Endothelial cell of umbilical vein (primary cell): ENCODE measurements around the gene DUSP8. TPM values are rescaled to one million over a fixed set of nuclear protein-coding genes. Genes with fewer than 3 reads are reported as not detected.

ENCODE experiments used
- BruUV-seq: library from RNA; stranded (reverse); fragments of 400-500 nt; replicated peaks from 2 replicates; lab custom pipeline; 2021; lab: Mats Ljungman, UMichigan
- CTCF ChIA-PET: fragments of 300-600, 350-600 bp; sonication (Branson Sonifier 250); formaldehyde crosslinking; loops from one replicate; lab custom pipeline; 2021; ENCODE audit warnings: antibody characterized with exemption, inconsistent platforms; lab: Charles Lee
- POLR2A ChIA-PET: fragments of 300-600, 350-600 bp; sonication (Branson Sonifier 250); formaldehyde crosslinking; loops from one replicate; lab custom pipeline; 2021; ENCODE audit warnings: antibody characterized with exemption, inconsistent platforms; lab: Charles Lee
- DNase-seq: peaks from one replicate; pipeline ENCODE4 v3.0.0-alpha.2; 2011; ENCODE audit warnings: low read depth, low spot score
- FAIRE-seq: peaks from 2 replicates; lab custom pipeline; 2011; peaks lifted over from hg19 to GRCh38; lab: Jason Lieb, UNC
- H2AFZ ChIP-seq: 2 replicates; pipeline ENCODE4 v1.6.0; 2012; ENCODE audit warnings: low read depth, low read length, control low read depth, inconsistent platforms
- H3K27ac ChIP-seq: 2 replicates; pipeline ENCODE4 v1.5.1; 2011; ENCODE audit warnings: low read depth, mild to moderate bottlenecking, control low read depth, low read length, moderate library complexity; ENCODE audit not compliant: insufficient read depth
- H3K27me3 ChIP-seq, 2 experiments: 2 replicates each; pipeline versions ENCODE4 v1.6.0 to v1.6.1; 2011; ENCODE audit warnings: low read length in 2 of 2, mixed read lengths in 1 of 2; ENCODE audit not compliant: control insufficient read depth in 2 of 2, insufficient read depth in 2 of 2
- H3K36me3 ChIP-seq, 2 experiments: 2 replicates in 1 of 2; 3 replicates in 1 of 2; pipeline ENCODE4 v1.5.1; 2011; ENCODE audit warnings: low read length in 2 of 2, mild to moderate bottlenecking in 1 of 2, moderate library complexity in 1 of 2; ENCODE audit not compliant: control insufficient read depth in 2 of 2, insufficient read depth in 2 of 2; ENCODE audit errors: extremely low read depth in 1 of 2
- H3K4me1 ChIP-seq: 3 replicates; pipeline ENCODE4 v1.5.1; 2011; ENCODE audit warnings: mild to moderate bottlenecking, low read length; ENCODE audit not compliant: control insufficient read depth, insufficient read depth; ENCODE audit errors: extremely low read depth
- H3K4me2 ChIP-seq: 2 replicates; pipeline ENCODE4 v1.6.1; 2011; ENCODE audit warnings: low read length, control low read depth, mixed read lengths; ENCODE audit not compliant: insufficient read depth
- H3K4me3 ChIP-seq, 3 experiments: fragments of 200-600 bp in 1 of 3; sonication (generic), shearing (Covaris generic) in 1 of 3; replicated peaks in 1 of 3; 2 replicates each; pipeline ENCODE4 v1.5.1; 2011 to 2016; ENCODE audit warnings: control low read depth in 3 of 3, low read length in 3 of 3, mild to moderate bottlenecking in 2 of 3, inconsistent platforms in 1 of 3, low read depth in 1 of 3, moderate library complexity in 1 of 3; ENCODE audit not compliant: insufficient read depth in 1 of 3
- H3K79me2 ChIP-seq: 2 replicates; pipeline ENCODE4 v1.6.0; 2012; ENCODE audit warnings: low read length, inconsistent platforms; ENCODE audit not compliant: control insufficient read depth, insufficient read depth
- H3K9ac ChIP-seq: replicated peaks from 2 replicates; pipeline ENCODE3; 2011; ENCODE audit warnings: low read length, control low read depth; ENCODE audit not compliant: insufficient read depth; ENCODE audit errors: extremely low read depth
- H3K9me1 ChIP-seq: replicated peaks from 3 replicates; pipeline ENCODE4 v1.6.0; 2011; ENCODE audit warnings: mild to moderate bottlenecking, low read length; ENCODE audit not compliant: control insufficient read depth, insufficient read depth; ENCODE audit errors: extremely low read depth
- H3K9me3 ChIP-seq: replicated peaks from 2 replicates; pipeline ENCODE4 v1.5.1; 2012; ENCODE audit warnings: low read length, inconsistent platforms; ENCODE audit not compliant: control insufficient read depth, insufficient read depth
- H4K20me1 ChIP-seq: replicated peaks from 2 replicates; pipeline ENCODE3; 2011; ENCODE audit warnings: mild to moderate bottlenecking, low read length; ENCODE audit not compliant: control insufficient read depth, insufficient read depth; ENCODE audit errors: extremely low read depth
- EZH2 ChIP-seq: IDR thresholded peaks from 2 replicates; pipeline ENCODE4 v1.6.1; 2012; ENCODE audit warnings: borderline replicate concordance, low read depth, mild to moderate bottlenecking, moderate library complexity, low read length, inconsistent platforms; ENCODE audit not compliant: severe bottlenecking
- FOS ChIP-seq: IDR thresholded peaks from 2 replicates; pipeline ENCODE4 v1.6.1; 2011; ENCODE audit warnings: mild to moderate bottlenecking, low read length, moderate library complexity, borderline replicate concordance; ENCODE audit not compliant: insufficient read depth
- GATA2 ChIP-seq: IDR thresholded peaks from 2 replicates; pipeline ENCODE4 v1.7.0; 2011; ENCODE audit warnings: low read depth, mild to moderate bottlenecking, moderate library complexity, mixed read lengths, low read length; ENCODE audit not compliant: insufficient read length, insufficient read depth
- JUN ChIP-seq: IDR thresholded peaks from 2 replicates; pipeline ENCODE4 v1.6.1; 2011; ENCODE audit warnings: borderline replicate concordance, low read depth; ENCODE audit not compliant: insufficient read length, insufficient read depth
- MYC ChIP-seq: IDR thresholded peaks from one replicate; pipeline ENCODE4 v1.6.1; 2011; ENCODE audit warnings: mild to moderate bottlenecking, low read depth, low read length
- POLR2A ChIP-seq: IDR thresholded peaks from 2 replicates; pipeline ENCODE4 v1.6.1; 2012; ENCODE audit warnings: low read depth, mild to moderate bottlenecking, control low read depth, low read length
- POLR2AphosphoS5 ChIP-seq: IDR thresholded peaks from 2 replicates; pipeline ENCODE4 v1.6.1; 2012; ENCODE audit warnings: low read depth, mild to moderate bottlenecking, control low read depth, low read length, moderate library complexity; ENCODE audit not compliant: insufficient read depth
- dilution Hi-C: fragments of 300-500 bp; cut with MboI; formaldehyde crosslinking; loops from one replicate; pipeline ENCODE4 v1.15.0; 2019; ENCODE audit warnings: low sequenced_read_pairs; ENCODE audit not compliant: extremely low pct_ligation_motif_present
- intact Hi-C: fragments of 100-400 bp; cut with micrococcal nuclease; formaldehyde crosslinking; loops from one replicate; pipeline ENCODE4 v1.10.0; 2022
- polyA plus RNA-seq, 4 experiments: library from polyadenylated mRNA; depleted of rRNA in 3 of 4; stranded (reverse) in 3 of 4; unstranded in 1 of 4; fragments of >200 nt; gene quantifications; 2 replicates each; pipeline versions ENCODE4 v1.2.1 to v1.2.3, GENCODE V29; 2011 to 2012; ENCODE audit warnings: missing spikeins in 1 of 4
- total RNA-seq: library from RNA; stranded (reverse); gene quantifications from 2 replicates; pipeline ENCODE4 v1.2.3, GENCODE V29; 2021
- TF ChIP-seq, protein P1 (sequence below), 2 donors: IDR thresholded peaks; 1 replicate in 1 of 2; 2 replicates in 1 of 2; pipeline ENCODE4 v1.5.1; 2011; ENCODE audit warnings: low read length in 2 of 2, mild to moderate bottlenecking in 2 of 2, moderate library complexity in 2 of 2, control low read depth in 1 of 2, inconsistent platforms in 1 of 2, low read depth in 1 of 2; ENCODE audit not compliant: insufficient read depth in 1 of 2; ENCODE audit errors: extremely low read depth in 1 of 2
- TF ChIP-seq, protein P2 (sequence below): IDR thresholded peaks from 2 replicates; pipeline ENCODE4 v1.6.1; 2011; ENCODE audit not compliant: insufficient read depth, insufficient read length

Gene DUSP8
- total and polyA plus RNA-seq, 2 donors (not counting 3 experiments of a cell fraction or from before 2014, with no cell fraction given) = 4.6 to 5.9 TPM

DNA sequence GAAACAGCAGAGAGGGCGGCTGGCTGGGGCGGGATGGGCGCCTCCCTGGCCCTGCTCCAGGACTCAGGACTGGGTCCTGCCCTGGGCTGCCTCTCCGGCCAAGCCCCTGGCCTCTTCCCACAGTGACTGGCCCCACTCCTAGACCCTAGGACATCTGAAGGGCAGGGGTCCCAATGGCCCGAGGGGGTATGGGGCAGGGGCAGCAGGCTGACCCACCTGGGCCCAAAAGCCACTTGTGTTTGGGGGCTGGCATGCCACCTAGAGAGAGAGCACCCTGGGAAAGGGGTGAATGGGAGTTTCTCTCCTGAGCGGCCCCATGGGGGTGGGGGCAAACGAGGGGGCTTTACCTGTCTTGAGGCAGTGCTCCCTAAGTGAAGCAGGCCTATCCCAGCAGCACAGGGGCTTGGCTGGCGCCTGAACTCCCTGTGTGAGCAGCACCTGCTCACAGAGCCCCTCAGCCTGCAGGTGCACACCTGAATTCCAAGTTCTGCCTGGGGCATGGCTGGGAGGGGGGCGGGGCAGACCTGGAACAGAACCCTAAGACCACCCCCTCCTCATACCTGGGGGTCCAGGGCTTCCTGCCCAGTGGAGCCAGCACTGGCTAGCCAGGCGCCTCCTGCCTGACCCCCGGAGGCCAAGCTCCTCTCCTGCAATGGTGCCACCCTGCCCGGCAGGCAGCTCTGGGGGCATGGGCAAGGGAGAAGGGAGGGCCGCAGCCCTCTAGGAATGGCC is 16.9 kb downstream of the DUSP8 start:
- H3K4me3 ChIP-seq = no peak overlapping the region
- no peaks in the 10 kb centered on the region for H3K27me3 ChIP-seq
- no peaks in the 10 kb centered on the region for H4K20me1 ChIP-seq
- no peak overlapping the region for H2AFZ ChIP-seq
- no peaks in the 10 kb centered on the region for H3K4me1 ChIP-seq
- ChIA-PET CTCF (interaction anchor here (0.7 to 1.9 kb wide), 3 partner anchors 8 to 40 kb away, joined by 3 to 5 read pairs (median 3); no protein-coding TSS in a partner anchor), POLR2A (no interaction called here)
- H3K9me3 ChIP-seq = no peaks in the 10 kb centered on the region
- BruUV-seq = no TSS peak
- no peak overlapping the region for H3K27ac ChIP-seq
- H3K79me2 ChIP-seq = no peaks in the 10 kb centered on the region
- dilution Hi-C loops = no loop called here
- H3K9ac ChIP-seq = no peak overlapping the region
- intact Hi-C loops = no loop called here
- FAIRE-seq = no peak
- no peak for DNase-seq
- no peak overlapping the region for H3K4me2 ChIP-seq
- TF ChIP-seq POLR2AphosphoS5 (no peak), JUN (no peak), MYC (no peak), GATA2 (no peak), POLR2A (no peak), FOS (no peak), EZH2 (no peak)
- TF ChIP-seq, protein P1, sequence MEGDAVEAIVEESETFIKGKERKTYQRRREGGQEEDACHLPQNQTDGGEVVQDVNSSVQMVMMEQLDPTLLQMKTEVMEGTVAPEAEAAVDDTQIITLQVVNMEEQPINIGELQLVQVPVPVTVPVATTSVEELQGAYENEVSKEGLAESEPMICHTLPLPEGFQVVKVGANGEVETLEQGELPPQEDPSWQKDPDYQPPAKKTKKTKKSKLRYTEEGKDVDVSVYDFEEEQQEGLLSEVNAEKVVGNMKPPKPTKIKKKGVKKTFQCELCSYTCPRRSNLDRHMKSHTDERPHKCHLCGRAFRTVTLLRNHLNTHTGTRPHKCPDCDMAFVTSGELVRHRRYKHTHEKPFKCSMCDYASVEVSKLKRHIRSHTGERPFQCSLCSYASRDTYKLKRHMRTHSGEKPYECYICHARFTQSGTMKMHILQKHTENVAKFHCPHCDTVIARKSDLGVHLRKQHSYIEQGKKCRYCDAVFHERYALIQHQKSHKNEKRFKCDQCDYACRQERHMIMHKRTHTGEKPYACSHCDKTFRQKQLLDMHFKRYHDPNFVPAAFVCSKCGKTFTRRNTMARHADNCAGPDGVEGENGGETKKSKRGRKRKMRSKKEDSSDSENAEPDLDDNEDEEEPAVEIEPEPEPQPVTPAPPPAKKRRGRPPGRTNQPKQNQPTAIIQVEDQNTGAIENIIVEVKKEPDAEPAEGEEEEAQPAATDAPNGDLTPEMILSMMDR (IDR thresholded peaks at IDR 0.05; ENCODE audit: extremely low read depth in 1 of 2, insufficient read depth in 1 of 2, low read depth in 1 of 2, low read length in 2 of 2) = no peak
- TF ChIP-seq, protein P2, sequence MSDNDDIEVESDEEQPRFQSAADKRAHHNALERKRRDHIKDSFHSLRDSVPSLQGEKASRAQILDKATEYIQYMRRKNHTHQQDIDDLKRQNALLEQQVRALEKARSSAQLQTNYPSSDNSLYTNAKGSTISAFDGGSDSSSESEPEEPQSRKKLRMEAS = no peak
- no peaks in the 10 kb centered on the region for H3K9me1 ChIP-seq
- peaks cover 0 to 3% of the 10 kb centered on the region in 2 experiments for H3K36me3 ChIP-seq
